HepG2 (cell line): ENCODE measurements around the gene NTN5. TPM values are rescaled to one million over a fixed set of nuclear protein-coding genes. Genes with fewer than 3 reads are reported as not detected.

Experiments
- ATAC-seq: fragments of 200-7000 bp; cut with Tn5 transposase; 3 replicates; pipeline ENCODE4 v1.9.1; 2020; ENCODE audit warnings: mild to moderate bottlenecking, moderate library complexity
- BruUV-seq: library from RNA; stranded (reverse); fragments of 400-500 nt; replicated peaks from 2 replicates; lab custom pipeline; 2021; lab: Mats Ljungman, UMichigan
- CTCF ChIA-PET: fragments of 300-600 bp; formaldehyde crosslinking; extraction: SDS; loops from one replicate; lab custom pipeline; 2021; ENCODE audit warnings: low total read pairs, inconsistent platforms, low intra/inter-chr PET ratio; lab: Yijun Ruan, JAX
- POLR2A ChIA-PET: fragments of 350-600 bp; sonication (Branson Sonifier 250); formaldehyde crosslinking; loops from one replicate; lab custom pipeline; 2020; ENCODE audit warnings: antibody characterized with exemption, inconsistent platforms; lab: Yijun Ruan, JAX
- DNase-seq: peaks from one replicate; pipeline ENCODE4 v3.0.0-alpha.2; 2015; ENCODE audit warnings: low spot score
- FAIRE-seq: peaks from 3 replicates; lab custom pipeline; 2011; peaks lifted over from hg19 to GRCh38; lab: Jason Lieb, UNC
- H2AFZ ChIP-seq: one replicate; pipeline ENCODE4 v1.6.1; 2011; ENCODE audit warnings: low read length, inconsistent platforms
- H3K27ac ChIP-seq: fragments of 300-600 bp; 3 replicates; pipeline ENCODE4 v1.8.0; 2011; ENCODE audit warnings: mixed run types, mild to moderate bottlenecking, mixed read lengths, low read length, inconsistent platforms; ENCODE audit not compliant: insufficient read depth; ENCODE audit errors: extremely low read length
- H3K27me3 ChIP-seq, 2 experiments: fragments of 200-600 bp in 1 of 2; 2 replicates in 1 of 2; 3 replicates in 1 of 2; pipeline versions ENCODE4 v1.6.0 to v1.8.0; 2011; ENCODE audit warnings: low read length in 2 of 2, mild to moderate bottlenecking in 2 of 2, moderate library complexity in 2 of 2, inconsistent platforms in 1 of 2; ENCODE audit not compliant: insufficient read depth in 2 of 2, control insufficient read depth in 1 of 2
- H3K36me3 ChIP-seq, 2 experiments: fragments of 200-600 bp in 1 of 2; replicated peaks in 1 of 2; 2 replicates in 1 of 2; 3 replicates in 1 of 2; pipeline versions ENCODE4 v1.5.1 to v1.8.0; 2011; ENCODE audit warnings: low read length in 2 of 2, inconsistent platforms in 1 of 2; ENCODE audit not compliant: insufficient read depth in 2 of 2, control insufficient read depth in 1 of 2
- H3K4me1 ChIP-seq: 2 replicates; pipeline ENCODE4 v1.5.1; 2012; ENCODE audit warnings: low read length, inconsistent platforms; ENCODE audit not compliant: insufficient read depth
- H3K4me2 ChIP-seq: 2 replicates; pipeline ENCODE4 v1.6.0; 2011; ENCODE audit warnings: low read depth, low read length, inconsistent platforms
- H3K4me3 ChIP-seq, 3 experiments: fragments of 200-600 bp in 1 of 3; sonication (generic), shearing (Covaris generic) in 1 of 3; replicated peaks in 1 of 3; 2 replicates each; pipeline ENCODE4 v1.5.1; 2011 to 2016; ENCODE audit warnings: low read length in 3 of 3, inconsistent platforms in 2 of 3, low read depth in 2 of 3, mild to moderate bottlenecking in 2 of 3, control low read depth in 1 of 3, mixed read lengths in 1 of 3; ENCODE audit not compliant: insufficient read depth in 1 of 3
- H3K79me2 ChIP-seq: one replicate; pipeline ENCODE4 v1.6.1; 2011; ENCODE audit warnings: low read length, inconsistent platforms; ENCODE audit not compliant: insufficient read depth
- H3K9ac ChIP-seq: 2 replicates; pipeline ENCODE4 v1.6.0; 2011; ENCODE audit warnings: mild to moderate bottlenecking, low read depth, low read length, inconsistent platforms; ENCODE audit not compliant: insufficient read depth
- H3K9me3 ChIP-seq: 2 replicates; pipeline ENCODE4 v1.5.1; 2012; ENCODE audit warnings: mild to moderate bottlenecking, low read length
- H4K20me1 ChIP-seq: 2 replicates; pipeline ENCODE4 v1.6.0; 2011; ENCODE audit warnings: inconsistent platforms, mild to moderate bottlenecking, low read length, moderate library complexity; ENCODE audit not compliant: insufficient read depth
- AGO2 ChIP-seq: fragments of 200-400 bp; formaldehyde crosslinking; optimal IDR thresholded peaks from 2 replicates; pipeline ENCODE3; 2017; ENCODE audit warnings: mild to moderate bottlenecking, low read depth, low read length, moderate library complexity
- BRCA1 ChIP-seq: sonication (generic); formaldehyde crosslinking; IDR thresholded peaks from 2 replicates; pipeline ENCODE4 v1.4.0; 2020; ENCODE audit warnings: missing genetic modification reagents
- HNF1A ChIP-seq, 2 experiments: sonication (generic) in 1 of 2; formaldehyde crosslinking in 1 of 2; IDR thresholded peaks; 2 replicates each; pipeline versions ENCODE4 v1.4.0 to v1.6.1; 2016 to 2020; ENCODE audit warnings: borderline replicate concordance in 1 of 2, low read depth in 1 of 2, mild to moderate bottlenecking in 1 of 2, missing genetic modification reagents in 1 of 2
- NR2F2 ChIP-seq: IDR thresholded peaks from 2 replicates; pipeline ENCODE4 v1.6.1; 2012; ENCODE audit warnings: low read depth, inconsistent platforms, borderline replicate concordance
- ZNF430 ChIP-seq: sonication (generic); formaldehyde crosslinking; IDR thresholded peaks from 2 replicates; pipeline ENCODE4 v1.9.0; 2021; ENCODE audit warnings: mild to moderate bottlenecking, missing genetic modification reagents
- ZNF564 ChIP-seq: sonication (generic); formaldehyde crosslinking; IDR thresholded peaks from 2 replicates; pipeline ENCODE4 v1.8.1; 2023; ENCODE audit warnings: mild to moderate bottlenecking, missing genetic modification reagents
- WGBS: methylation state at CpG from one replicate; pipeline ENCODE4 v1.1.6; 2017; ENCODE audit warnings: low lambda C conversion rate; 5-methylcytosine and 5-hydroxymethylcytosine counted together
- in situ Hi-C: cut with HindIII; loops from 2 replicates; pipeline ENCODE4 v1.10.0; 2017; ENCODE audit warnings: low pct_unique_long_range_greater_than_20kb; ENCODE audit not compliant: extremely low pct_ligation_motif_present
- intact Hi-C: fragments of 100-400 bp; cut with micrococcal nuclease; formaldehyde crosslinking; loops from one replicate; pipeline ENCODE4 v1.10.0; 2022; ENCODE audit not compliant: unreplicated experiment
- polyA plus RNA-seq, 8 experiments: library from polyadenylated mRNA; depleted of rRNA in 3 of 8; stranded (reverse) in 7 of 8; unstranded in 1 of 8; fragments of >200 nt; fragmentation: Illumina TruSeq in 4 of 8; extraction: Trizol in 4 of 8; gene quantifications; 2 replicates each; pipeline versions ENCODE4 v1.2.1 to v1.2.3, GENCODE V29; 2011 to 2016; ENCODE audit warnings: low read depth in 4 of 8, missing spikeins in 1 of 8, mixed read lengths in 1 of 8; ENCODE audit not compliant: insufficient read depth in 1 of 8
- total RNA-seq, 5 experiments: library from RNA; depleted of rRNA; stranded (reverse); fragments of >200 nt; fragmentation: Illumina TruSeq; extraction: Trizol; gene quantifications; 2 replicates each; pipeline ENCODE4 v1.2.3, GENCODE V29; 2016; ENCODE audit warnings: low read depth in 1 of 5

The NTN5 gene
- total and polyA plus RNA-seq, 2 of the 13 experiments (the other 11 are each of a cell fraction or from before 2014, with no cell fraction given): 0.05 TPM; not detected in 1

GRCh38 chr19:48676487-48676886 is 3.7 kb upstream of the NTN5 start:
- TF ChIP-seq ZNF564 (CRISPR knock-in tag) (no peak), NR2F2 (no peak), BRCA1 (no peak), AGO2 (no peak), ZNF430 (CRISPR knock-in tag) (no peak), HNF1A (IDR thresholded peaks at IDR 0.05; ENCODE audit: low read depth) (no peak), HNF1A (CRISPR knock-in tag; IDR thresholded peaks at IDR 0.05; ENCODE audit: borderline replicate concordance) (no peak)
- ChIA-PET CTCF (interaction anchor here (2.0 kb wide), 1 partner anchor 62 kb away, joined by 18 read pairs; no protein-coding TSS in a partner anchor), POLR2A (interaction anchor here (0.6 kb wide), 1 partner anchor 1063 kb away, joined by 4 read pairs; no protein-coding TSS in a partner anchor)
- no peak for ATAC-seq
- Histone ChIP-seq H3K4me3 (no peak overlapping the region), H3K9me3 (no peaks in the 10 kb centered on the region), H2AFZ (no peak overlapping the region), H3K27me3 (peaks cover 6 to 22% of the 10 kb centered on the region in 2 experiments; a peak in 4 of 5 replicates), H3K79me2 (no peaks in the 10 kb centered on the region), H3K4me1 (peaks cover 24% of the 10 kb centered on the region), H4K20me1 (no peaks in the 10 kb centered on the region), H3K4me2 (no peak overlapping the region), H3K9ac (no peak overlapping the region), H3K36me3 (no peaks in the 10 kb centered on the region), H3K27ac (no peak overlapping the region)
- in situ Hi-C loops: loop anchor here (10.0 kb wide), 2 partner anchors 108 to 158 kb away; partner anchors contain the start of gene HSD17B14
- 53% methylated on average over 16 of the region's 17 CpGs for WGBS
- no peak for FAIRE-seq
- no TSS peak for BruUV-seq
- no peak for DNase-seq
- intact Hi-C loops: loop anchor here (5.0 kb wide), 1 partner anchor 36 kb away; no protein-coding TSS in a partner anchor
